Stimulated activated memory B cell treated with anti-CD40 and anti-IgM and Interleukin-4, amounts not matched to agents 10 μg/mL and 1 μg/mL and 100 μg/mL, for 72 hours (primary cell): ENCODE data around the gene KCTD8.

ENCODE experiments used
- ATAC-seq: fragments of 150-1000 bp; cut with Tn5 transposase; 2 replicates; pipeline ENCODE4 v1.10.0; 2021
- H3K27ac Mint-ChIP-seq: one replicate; pipeline ENCODE4 v1.8.0; 2022; ENCODE audit warnings: mild to moderate bottlenecking, mixed read lengths
- H3K27me3 Mint-ChIP-seq: one replicate; pipeline ENCODE4 v1.8.0; 2022; ENCODE audit warnings: mixed read lengths
- H3K36me3 Mint-ChIP-seq: one replicate; pipeline ENCODE4 v1.8.0; 2022; ENCODE audit warnings: mixed read lengths
- H3K4me1 Mint-ChIP-seq: one replicate; pipeline ENCODE4 v1.8.0; 2022; ENCODE audit warnings: mixed read lengths
- H3K4me3 Mint-ChIP-seq: one replicate; pipeline ENCODE4 v1.8.0; 2022; ENCODE audit warnings: mild to moderate bottlenecking, moderate library complexity, mixed read lengths
- H3K9me3 Mint-ChIP-seq: one replicate; pipeline ENCODE4 v1.8.0; 2022; ENCODE audit warnings: mixed read lengths

The KCTD8 gene

GRCh38 chr4:44421330-44422065 lies 27.1 kb downstream of the KCTD8 start:
- Mint-ChIP-seq H3K36me3 (no peaks in the 10 kb centered on the region), H3K27me3 (no peaks in the 10 kb centered on the region), H3K4me3 (no peak overlapping the region), H3K9me3 (peaks cover 2% of the 10 kb centered on the region), H3K27ac (no peak overlapping the region), H3K4me1 (no peaks in the 10 kb centered on the region)
- ATAC-seq = no peak

- no peak overlapping the region for H3K27ac Mint-ChIP-seq
- no peaks in the 10 kb centered on the region for H3K4me1 Mint-ChIP-seq
- H3K27me3 Mint-ChIP-seq = no peaks in the 10 kb centered on the region
- H3K4me3 Mint-ChIP-seq = no peak overlapping the region
- ATAC-seq = no peak
- no peaks in the 10 kb centered on the region for H3K36me3 Mint-ChIP-seq
- H3K9me3 Mint-ChIP-seq = peaks cover 7% of the 10 kb centered on the region
Observed at GRCh38 chr4:44415251-44415650, 33.4 kb downstream of the KCTD8 start.

- no peak overlapping the region for H3K4me3 Mint-ChIP-seq
- H3K36me3 Mint-ChIP-seq = no peaks in the 10 kb centered on the region
- no peaks in the 10 kb centered on the region for H3K27me3 Mint-ChIP-seq
- peaks cover 7% of the 10 kb centered on the region for H3K9me3 Mint-ChIP-seq
- no peak for ATAC-seq
- H3K4me1 Mint-ChIP-seq = no peaks in the 10 kb centered on the region
- no peak overlapping the region for H3K27ac Mint-ChIP-seq
Observed at GRCh38 chr4:44368413-44369167, 80.0 kb downstream of the KCTD8 start.

- Mint-ChIP-seq H3K9me3 (no peaks in the 10 kb centered on the region), H3K27ac (no peak overlapping the region), H3K4me1 (no peaks in the 10 kb centered on the region), H3K27me3 (no peaks in the 10 kb centered on the region), H3K36me3 (no peaks in the 10 kb centered on the region), H3K4me3 (no peak overlapping the region)
- ATAC-seq = no peak
Observed at GRCh38 chr4:44354172-44354571, 94.4 kb downstream of the KCTD8 start.

- ATAC-seq = no peak
- Mint-ChIP-seq H3K27ac (no peak overlapping the region), H3K27me3 (no peaks in the 10 kb centered on the region), H3K4me3 (no peak overlapping the region), H3K36me3 (no peaks in the 10 kb centered on the region), H3K4me1 (no peaks in the 10 kb centered on the region), H3K9me3 (no peaks in the 10 kb centered on the region)
Observed at GRCh38 chr4:44351069-44351468, 97.5 kb downstream of the KCTD8 start.

- Mint-ChIP-seq H3K4me3 (no peak overlapping the region), H3K27ac (no peak overlapping the region), H3K9me3 (no peaks in the 10 kb centered on the region), H3K27me3 (no peaks in the 10 kb centered on the region), H3K4me1 (no peaks in the 10 kb centered on the region), H3K36me3 (no peaks in the 10 kb centered on the region)
- ATAC-seq = no peak
Observed at GRCh38 chr4:44342800-44343199, 105.8 kb downstream of the KCTD8 start.

- Mint-ChIP-seq H3K27me3 (no peaks in the 10 kb centered on the region), H3K9me3 (no peaks in the 10 kb centered on the region)
Observed at GRCh38 chr4:44326741-44327140, 121.9 kb downstream of the KCTD8 start.

GRCh38 chr4:44320833-44321232 lies 127.8 kb downstream of the KCTD8 start:
- no peak overlapping the region for H3K4me3 Mint-ChIP-seq
- peaks cover 6% of the 10 kb centered on the region for H3K9me3 Mint-ChIP-seq
- no peaks in the 10 kb centered on the region for H3K36me3 Mint-ChIP-seq
- no peak for ATAC-seq
- H3K27ac Mint-ChIP-seq = no peak overlapping the region
- no peaks in the 10 kb centered on the region for H3K4me1 Mint-ChIP-seq
- no peaks in the 10 kb centered on the region for H3K27me3 Mint-ChIP-seq

More at GRCh38 chr4:44326741-44327140, 121.9 kb downstream of the KCTD8 start:
- Mint-ChIP-seq H3K27ac (no peak overlapping the region), H3K4me1 (no peaks in the 10 kb centered on the region), H3K36me3 (no peaks in the 10 kb centered on the region), H3K4me3 (no peak overlapping the region)
- ATAC-seq = no peak

GRCh38 chr4:44319129-44319528 lies 129.5 kb downstream of the KCTD8 start:
- no peaks in the 10 kb centered on the region for H3K36me3 Mint-ChIP-seq
- H3K9me3 Mint-ChIP-seq = peaks cover 6% of the 10 kb centered on the region
- H3K27me3 Mint-ChIP-seq = no peaks in the 10 kb centered on the region
- no peak overlapping the region for H3K27ac Mint-ChIP-seq
- ATAC-seq = no peak
- no peak overlapping the region for H3K4me3 Mint-ChIP-seq
- no peaks in the 10 kb centered on the region for H3K4me1 Mint-ChIP-seq

GRCh38 chr4:44313702-44314101 lies 134.9 kb downstream of the KCTD8 start:
- ATAC-seq = no peak
- no peak overlapping the region for H3K4me3 Mint-ChIP-seq
- no peaks in the 10 kb centered on the region for H3K4me1 Mint-ChIP-seq
- peaks cover 3% of the 10 kb centered on the region for H3K9me3 Mint-ChIP-seq
- H3K36me3 Mint-ChIP-seq = no peaks in the 10 kb centered on the region
- no peaks in the 10 kb centered on the region for H3K27me3 Mint-ChIP-seq
- no peak overlapping the region for H3K27ac Mint-ChIP-seq

GRCh38 chr4:44287505-44287904 lies 161.1 kb downstream of the KCTD8 start:
- Mint-ChIP-seq H3K36me3 (no peaks in the 10 kb centered on the region), H3K4me3 (no peak overlapping the region), H3K4me1 (no peaks in the 10 kb centered on the region), H3K27ac (no peak overlapping the region), H3K9me3 (peaks cover 9% of the 10 kb centered on the region), H3K27me3 (no peaks in the 10 kb centered on the region)
- ATAC-seq = no peak

- H3K36me3 Mint-ChIP-seq = no peaks in the 10 kb centered on the region
- H3K27ac Mint-ChIP-seq = no peak overlapping the region
- no peak overlapping the region for H3K4me3 Mint-ChIP-seq
- no peaks in the 10 kb centered on the region for H3K27me3 Mint-ChIP-seq
- peaks cover 4% of the 10 kb centered on the region for H3K9me3 Mint-ChIP-seq
- H3K4me1 Mint-ChIP-seq = no peaks in the 10 kb centered on the region
- no peak for ATAC-seq
Observed at GRCh38 chr4:44279469-44279868, 169.1 kb downstream of the KCTD8 start.

GRCh38 chr4:44279066-44279465 lies 169.5 kb downstream of the KCTD8 start:
- no peak overlapping the region for H3K4me3 Mint-ChIP-seq
- no peaks in the 10 kb centered on the region for H3K27me3 Mint-ChIP-seq
- no peak overlapping the region for H3K27ac Mint-ChIP-seq
- H3K9me3 Mint-ChIP-seq = peaks cover 4% of the 10 kb centered on the region
- no peak for ATAC-seq
- no peaks in the 10 kb centered on the region for H3K4me1 Mint-ChIP-seq
- no peaks in the 10 kb centered on the region for H3K36me3 Mint-ChIP-seq

GRCh38 chr4:44257461-44257860 lies 191.1 kb downstream of the KCTD8 start:
- ATAC-seq = no peak
- peaks cover 3% of the 10 kb centered on the region for H3K9me3 Mint-ChIP-seq
- H3K27me3 Mint-ChIP-seq = no peaks in the 10 kb centered on the region
- no peaks in the 10 kb centered on the region for H3K4me1 Mint-ChIP-seq
- H3K36me3 Mint-ChIP-seq = no peaks in the 10 kb centered on the region
- H3K27ac Mint-ChIP-seq = no peak overlapping the region
- no peak overlapping the region for H3K4me3 Mint-ChIP-seq

- no peaks in the 10 kb centered on the region for H3K27me3 Mint-ChIP-seq
- no peaks in the 10 kb centered on the region for H3K36me3 Mint-ChIP-seq
- no peak overlapping the region for H3K4me3 Mint-ChIP-seq
- H3K9me3 Mint-ChIP-seq = peaks cover 3% of the 10 kb centered on the region
- no peaks in the 10 kb centered on the region for H3K4me1 Mint-ChIP-seq
- H3K27ac Mint-ChIP-seq = no peak overlapping the region
- ATAC-seq = no peak
Observed at GRCh38 chr4:44256414-44256813, 192.2 kb downstream of the KCTD8 start.

GRCh38 chr4:44237643-44238042 lies 211.0 kb downstream of the KCTD8 start:
- H3K36me3 Mint-ChIP-seq = no peaks in the 10 kb centered on the region
- H3K27me3 Mint-ChIP-seq = no peaks in the 10 kb centered on the region
- no peak for ATAC-seq
- H3K9me3 Mint-ChIP-seq = peaks cover 8% of the 10 kb centered on the region
- H3K27ac Mint-ChIP-seq = no peak overlapping the region
- no peak overlapping the region for H3K4me3 Mint-ChIP-seq
- no peaks in the 10 kb centered on the region for H3K4me1 Mint-ChIP-seq
